Activated CD4-positive, alpha-beta T cell treated with anti-CD3 and anti-CD28 coated beads, Interleukin-2, amount 10 ng/mL, durations not matched to agents 7 days and 5 days (primary cell): ENCODE results near the gene SKP2. TPM values are rescaled to one million over a fixed set of nuclear protein-coding genes. Genes with fewer than 3 reads are reported as not detected.
"Not testable (repeated sequence)": the region's sequence is repeated elsewhere in the genome, so short reads cannot be mapped to it uniquely, and the experiment has no call there.

Experiments used
- CTCF ChIA-PET: fragments of 350-600 bp; sonication (Branson Sonifier 250); formaldehyde crosslinking; loops from one replicate; lab custom pipeline; 2021; ENCODE audit warnings: antibody characterized with exemption; lab: Charles Lee
- POLR2A ChIA-PET: fragments of 350-600 bp; sonication (Branson Sonifier 250); formaldehyde crosslinking; loops from one replicate; lab custom pipeline; 2021; ENCODE audit warnings: antibody characterized with exemption; lab: Charles Lee
- DNase-seq: peaks from one replicate; pipeline ENCODE4 v3.0.0-alpha.2; 2020
- H3K27ac Mint-ChIP-seq: one replicate; pipeline ENCODE4 v1.8.0; 2021; ENCODE audit warnings: mild to moderate bottlenecking, moderate library complexity, mixed read lengths
- H3K27me3 Mint-ChIP-seq: one replicate; pipeline ENCODE4 v1.8.0; 2021; ENCODE audit warnings: mixed read lengths
- H3K36me3 Mint-ChIP-seq: one replicate; pipeline ENCODE4 v1.8.0; 2021; ENCODE audit warnings: low read depth, mixed read lengths
- H3K4me1 Mint-ChIP-seq: one replicate; pipeline ENCODE4 v1.8.0; 2021; ENCODE audit warnings: mixed read lengths
- H3K4me3 Mint-ChIP-seq: one replicate; pipeline ENCODE4 v1.8.0; 2021; ENCODE audit warnings: mild to moderate bottlenecking, moderate library complexity, mixed read lengths
- H3K9me3 Mint-ChIP-seq: one replicate; pipeline ENCODE4 v1.8.0; 2021; ENCODE audit warnings: mixed read lengths
- total RNA-seq, 2 experiments: library from RNA; stranded (reverse); gene quantifications; one replicate each; pipeline ENCODE4 v1.2.3, GENCODE V29; 2021

The SKP2 gene
- total RNA-seq, 2 experiments from 2014 or later, result 43.1 to 43.9 TPM

DNA sequence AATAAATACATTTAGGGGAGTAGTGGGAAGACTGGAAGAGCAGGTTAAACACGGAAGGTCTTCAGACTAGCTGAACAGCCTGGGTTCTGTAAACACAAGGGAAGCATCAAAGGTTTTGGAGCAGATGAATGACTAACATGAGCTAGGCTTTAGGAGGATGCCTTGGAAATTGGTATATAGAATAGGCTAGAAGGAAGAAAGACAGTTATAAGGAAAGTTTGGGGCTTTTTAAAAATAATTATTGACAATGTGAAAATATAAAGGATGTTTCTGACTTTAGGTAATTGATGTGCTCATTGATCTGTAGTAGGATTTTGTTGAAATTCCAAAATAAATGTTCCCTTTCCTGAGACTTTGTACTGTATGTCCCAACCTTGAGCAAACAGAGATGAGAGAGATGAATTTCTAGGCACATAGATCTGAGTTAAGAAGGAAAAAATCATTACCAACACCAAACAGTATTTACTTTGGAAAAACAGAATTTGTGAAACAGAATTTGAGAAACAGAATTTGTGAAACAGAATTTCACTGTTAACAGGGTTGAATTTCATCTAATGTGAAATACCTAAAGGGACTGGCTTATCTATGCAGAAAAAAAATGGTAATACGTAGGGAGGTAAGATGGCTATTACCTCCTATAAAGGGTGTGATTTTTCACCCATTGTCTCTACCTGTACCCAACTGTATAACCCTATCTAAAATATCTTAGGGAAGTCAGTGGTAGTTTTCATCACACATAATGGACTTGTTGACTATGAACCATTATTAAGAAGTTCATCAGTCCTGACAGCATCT lies 28.8 kb downstream of the SKP2 start:
- Mint-ChIP-seq H3K9me3 (no peaks in the 10 kb centered on the region), H3K27ac (no peak overlapping the region), H3K4me3 (no peak overlapping the region), H3K4me1 (no peaks in the 10 kb centered on the region), H3K27me3 (no peaks in the 10 kb centered on the region), H3K36me3 (peaks cover 74% of the 10 kb centered on the region)
- ChIA-PET CTCF (no interaction called here), POLR2A (no interaction called here)
- DNase-seq, result no peak

DNA sequence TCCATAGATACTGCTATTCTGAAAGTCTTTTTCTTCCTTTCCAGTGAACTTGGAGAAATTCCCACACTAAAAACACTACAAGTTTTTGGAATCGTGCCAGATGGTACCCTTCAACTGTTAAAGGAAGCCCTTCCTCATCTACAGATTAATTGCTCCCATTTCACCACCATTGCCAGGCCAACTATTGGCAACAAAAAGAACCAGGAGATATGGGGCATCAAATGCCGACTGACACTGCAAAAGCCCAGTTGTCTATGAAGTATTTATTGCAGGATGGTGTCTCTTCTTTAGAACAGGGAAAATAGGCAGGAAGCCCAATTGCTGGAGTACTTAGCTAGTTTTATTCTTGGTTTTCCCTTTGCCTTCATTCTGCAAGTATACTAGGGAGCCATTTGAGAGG lies 29.9 kb downstream of the SKP2 start:
- DNase-seq, result no peak
- ChIA-PET CTCF (interaction anchor here (1.2 kb wide), 1 partner anchor 10 kb away, joined by 4 read pairs; no protein-coding TSS in a partner anchor), POLR2A (no interaction called here)
- H3K36me3 Mint-ChIP-seq, result peaks cover 80% of the 10 kb centered on the region
- H3K4me1 Mint-ChIP-seq, result no peaks in the 10 kb centered on the region
- no peaks in the 10 kb centered on the region for H3K27me3 Mint-ChIP-seq
- peaks cover 2% of the 10 kb centered on the region for H3K9me3 Mint-ChIP-seq
- H3K27ac Mint-ChIP-seq, result no peak overlapping the region
- H3K4me3 Mint-ChIP-seq, result no peak overlapping the region

DNA sequence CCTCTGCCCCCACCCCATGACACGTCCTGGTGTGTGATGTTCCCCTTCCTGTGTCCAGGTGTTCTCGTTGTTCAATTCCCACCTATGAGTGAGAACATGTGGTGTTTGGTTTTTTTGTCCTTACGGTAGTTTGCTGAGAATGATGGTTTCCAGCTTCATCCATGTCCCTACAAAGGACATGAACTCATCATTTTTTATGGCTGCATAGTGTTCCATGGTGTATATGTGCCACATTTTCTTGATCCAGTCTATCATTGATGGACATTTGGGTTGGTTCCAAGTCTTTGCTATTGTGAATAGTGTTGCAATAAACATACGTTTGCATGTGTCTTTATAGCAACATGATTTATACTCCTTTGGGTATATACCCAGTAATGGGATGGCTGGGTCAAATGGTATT lies 32.5 kb downstream of the SKP2 start:
- H3K4me1 Mint-ChIP-seq, result not testable (repeated sequence)

DNA sequence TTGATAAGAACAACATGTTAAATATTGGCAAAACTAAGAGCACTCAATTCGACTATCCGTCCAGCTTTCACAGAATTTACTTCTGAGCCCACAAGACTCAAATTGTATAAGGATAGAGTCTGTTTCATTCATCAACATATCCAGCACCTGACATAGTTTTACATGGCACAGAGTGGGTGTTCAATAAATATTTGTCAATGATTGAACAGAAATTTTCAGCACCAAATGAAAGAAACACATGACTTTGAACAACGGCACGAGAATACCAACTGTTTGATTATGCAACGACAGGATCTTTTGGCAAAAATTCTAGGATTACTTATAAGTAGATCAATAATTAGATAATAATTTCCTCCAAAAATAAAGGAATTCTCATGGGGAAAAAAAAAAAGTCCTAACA lies 41.8 kb downstream of the SKP2 start:
- Mint-ChIP-seq H3K4me1 (no peaks in the 10 kb centered on the region), H3K9me3 (peaks cover 2% of the 10 kb centered on the region), H3K27me3 (no peaks in the 10 kb centered on the region), H3K27ac (no peak overlapping the region), H3K4me3 (no peak overlapping the region), H3K36me3 (peaks cover 32% of the 10 kb centered on the region)
- DNase-seq, result no peak
- POLR2A ChIA-PET, result no interaction called here
- CTCF ChIA-PET, result interaction anchor here (0.6 to 0.7 kb wide), 3 partner anchors 14 to 993 kb away, joined by 3 to 5 read pairs (median 5); no protein-coding TSS in a partner anchor

More for the DNA sequence above, 32.5 kb downstream of the SKP2 start:
- Mint-ChIP-seq H3K9me3 (peaks cover 18% of the 10 kb centered on the region), H3K36me3 (peaks cover 83% of the 10 kb centered on the region)
- DNase-seq, H3K27me3 Mint-ChIP-seq, H3K27ac Mint-ChIP-seq, H3K4me3 Mint-ChIP-seq, POLR2A ChIA-PET, CTCF ChIA-PET: not testable (repeated sequence)

DNA sequence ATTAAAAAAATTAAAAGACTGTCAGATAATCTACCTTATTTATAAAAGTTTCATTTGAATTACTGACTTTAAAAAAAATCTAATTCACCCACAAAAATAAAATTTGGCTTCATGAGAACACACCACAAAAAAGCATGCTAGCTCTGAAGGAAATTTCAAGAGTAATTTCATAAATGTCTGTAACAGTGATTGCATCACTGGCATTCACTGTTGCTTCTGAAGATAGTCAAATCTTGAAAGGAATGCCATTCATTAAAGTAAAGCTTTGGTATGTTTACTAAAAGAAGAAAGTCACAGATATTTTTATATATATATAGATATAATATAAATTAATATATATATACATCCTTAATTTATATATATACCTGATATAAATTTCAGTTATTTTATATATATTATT lies 46.4 kb downstream of the SKP2 start:
- peaks cover 8% of the 10 kb centered on the region for H3K36me3 Mint-ChIP-seq
- POLR2A ChIA-PET, result no interaction called here
- no peak overlapping the region for H3K27ac Mint-ChIP-seq
- H3K4me1 Mint-ChIP-seq, result no peaks in the 10 kb centered on the region
- H3K4me3 Mint-ChIP-seq, result no peak overlapping the region
- H3K27me3 Mint-ChIP-seq, result no peaks in the 10 kb centered on the region
- H3K9me3 Mint-ChIP-seq, result no peaks in the 10 kb centered on the region
- CTCF ChIA-PET, result no interaction called here
- no peak for DNase-seq

DNA sequence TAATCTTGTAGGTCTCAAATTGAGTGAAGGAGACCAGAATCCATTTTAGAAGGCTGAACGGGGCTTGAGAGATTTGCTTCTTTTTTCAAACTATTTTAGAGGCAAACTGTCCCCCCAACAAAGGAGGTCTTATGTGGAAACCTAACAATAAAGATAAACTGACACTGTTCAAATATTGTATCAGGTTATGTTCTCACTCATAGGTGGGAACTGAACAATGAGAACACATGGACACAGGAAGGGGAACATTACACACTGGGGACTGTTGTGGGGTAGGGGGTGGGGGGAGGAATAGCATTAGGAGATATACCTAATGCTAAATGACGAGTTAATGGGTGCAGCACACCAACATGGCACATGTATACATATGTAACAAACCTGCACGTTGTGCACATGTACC lies 46.9 kb downstream of the SKP2 start:
- CTCF ChIA-PET, result interaction anchor here (1.2 kb wide), 1 partner anchor 32 kb away, joined by 4 read pairs; no protein-coding TSS in a partner anchor
- H3K36me3 Mint-ChIP-seq, H3K27ac Mint-ChIP-seq, H3K4me3 Mint-ChIP-seq, H3K4me1 Mint-ChIP-seq, POLR2A ChIA-PET, H3K27me3 Mint-ChIP-seq, DNase-seq, H3K9me3 Mint-ChIP-seq: not testable (repeated sequence)

DNA sequence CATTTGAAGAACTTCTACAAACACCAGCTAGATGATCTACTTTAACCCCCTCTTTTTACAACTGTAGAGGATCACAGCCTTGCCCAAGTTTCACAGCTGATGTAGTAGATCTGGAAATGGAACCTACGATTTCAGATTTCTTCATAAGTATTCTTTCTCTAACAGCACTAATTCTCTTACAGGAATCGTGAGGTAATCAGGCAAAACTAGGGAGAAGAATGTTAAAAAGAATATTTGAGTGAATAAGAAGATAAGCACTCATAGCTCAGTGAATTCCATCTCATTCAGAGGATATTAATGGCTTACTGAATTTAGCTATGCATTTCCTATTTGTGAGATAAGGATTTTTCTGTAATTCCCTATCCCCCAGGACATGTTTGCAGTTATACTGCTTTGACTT lies 47.7 kb downstream of the SKP2 start:
- DNase-seq, result no peak
- Mint-ChIP-seq H3K9me3 (no peaks in the 10 kb centered on the region), H3K36me3 (peaks cover 6% of the 10 kb centered on the region), H3K27me3 (no peaks in the 10 kb centered on the region), H3K4me1 (no peaks in the 10 kb centered on the region), H3K27ac (no peak overlapping the region), H3K4me3 (no peak overlapping the region)
- POLR2A ChIA-PET, result no interaction called here
- CTCF ChIA-PET, result interaction anchor here (1.2 kb wide), 1 partner anchor 33 kb away, joined by 4 read pairs; no protein-coding TSS in a partner anchor

DNA sequence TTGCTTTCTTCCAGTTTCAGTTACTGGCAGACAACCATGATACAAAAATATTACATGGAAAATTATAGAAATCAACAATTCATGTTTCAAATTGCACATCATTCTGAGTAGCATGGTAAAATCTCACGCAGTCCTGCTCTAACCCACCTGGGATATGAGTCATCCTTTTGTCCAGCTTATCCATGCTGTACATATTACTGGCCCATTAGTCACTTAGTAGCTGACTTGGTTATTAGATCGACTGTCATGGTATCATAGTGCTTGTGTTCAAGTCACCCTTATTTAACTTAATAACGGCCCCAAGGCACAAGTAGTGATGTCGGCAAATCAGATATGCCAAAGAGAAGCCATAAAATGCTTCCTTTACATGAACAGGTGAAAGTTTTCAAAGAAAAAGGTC lies 48.6 kb downstream of the SKP2 start:
- DNase-seq, result no peak
- Mint-ChIP-seq H3K27me3 (no peaks in the 10 kb centered on the region), H3K4me3 (no peak overlapping the region), H3K9me3 (no peaks in the 10 kb centered on the region), H3K27ac (no peak overlapping the region), H3K36me3 (peaks cover 10% of the 10 kb centered on the region), H3K4me1 (no peaks in the 10 kb centered on the region)
- ChIA-PET POLR2A (no interaction called here), CTCF (no interaction called here)

DNA sequence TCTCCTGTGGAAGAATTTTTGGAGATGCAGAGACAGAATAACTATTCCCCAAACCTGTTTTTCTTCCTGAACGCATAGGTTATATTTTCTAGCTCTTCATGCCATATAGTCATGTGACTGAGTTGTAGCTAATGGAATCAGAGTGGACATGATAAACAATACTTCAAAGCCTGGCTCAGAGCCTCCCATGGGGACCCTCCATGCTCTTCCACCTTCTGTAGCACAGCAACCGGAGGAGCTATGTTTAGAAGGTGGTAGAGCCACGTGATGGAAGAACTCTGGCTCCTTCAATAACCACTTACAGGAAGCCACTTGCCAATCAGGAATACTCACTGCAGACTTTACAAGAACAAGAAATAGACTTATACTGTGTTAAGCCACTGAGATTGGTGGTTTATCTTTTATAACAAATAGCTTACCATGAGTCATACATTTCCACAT lies 50.6 kb downstream of the SKP2 start:
- no peaks in the 10 kb centered on the region for H3K9me3 Mint-ChIP-seq
- H3K27ac Mint-ChIP-seq, result no peak overlapping the region
- ChIA-PET CTCF (interaction anchor here (1.1 to 2.3 kb wide), 2 partner anchors 24 to 40 kb away, joined by 3 to 8 read pairs; partner anchors contain the start of gene NADK2), POLR2A (no interaction called here)
- no peaks in the 10 kb centered on the region for H3K4me1 Mint-ChIP-seq
- DNase-seq, result no peak
- H3K36me3 Mint-ChIP-seq, result peaks cover 12% of the 10 kb centered on the region
- no peaks in the 10 kb centered on the region for H3K27me3 Mint-ChIP-seq
- no peak overlapping the region for H3K4me3 Mint-ChIP-seq

DNA sequence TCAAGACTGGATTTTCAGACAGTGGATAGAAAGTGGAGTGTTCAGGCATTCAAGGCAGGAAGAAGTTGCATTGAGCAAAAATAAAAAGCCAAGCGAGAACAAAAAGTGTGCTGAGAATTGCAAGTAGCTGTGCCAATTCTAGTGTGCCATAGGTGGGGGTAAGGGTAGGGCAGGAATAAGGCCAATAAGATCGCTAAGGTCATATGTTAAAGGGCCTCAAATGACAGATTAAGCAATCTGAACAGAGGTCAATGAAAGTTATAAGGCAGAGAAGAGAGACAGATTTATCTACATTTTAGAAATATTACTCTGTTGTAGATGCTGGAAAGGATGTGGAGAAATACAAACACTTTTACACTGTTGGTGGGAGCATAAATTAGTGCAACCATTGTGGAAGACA lies 53.4 kb downstream of the SKP2 start:
- peaks cover 12% of the 10 kb centered on the region for H3K36me3 Mint-ChIP-seq
- no peaks in the 10 kb centered on the region for H3K4me1 Mint-ChIP-seq
- no peak overlapping the region for H3K27ac Mint-ChIP-seq
- ChIA-PET POLR2A (no interaction called here), CTCF (no interaction called here)
- no peaks in the 10 kb centered on the region for H3K9me3 Mint-ChIP-seq
- no peak overlapping the region for H3K4me3 Mint-ChIP-seq
- DNase-seq, result no peak
- no peaks in the 10 kb centered on the region for H3K27me3 Mint-ChIP-seq

DNA sequence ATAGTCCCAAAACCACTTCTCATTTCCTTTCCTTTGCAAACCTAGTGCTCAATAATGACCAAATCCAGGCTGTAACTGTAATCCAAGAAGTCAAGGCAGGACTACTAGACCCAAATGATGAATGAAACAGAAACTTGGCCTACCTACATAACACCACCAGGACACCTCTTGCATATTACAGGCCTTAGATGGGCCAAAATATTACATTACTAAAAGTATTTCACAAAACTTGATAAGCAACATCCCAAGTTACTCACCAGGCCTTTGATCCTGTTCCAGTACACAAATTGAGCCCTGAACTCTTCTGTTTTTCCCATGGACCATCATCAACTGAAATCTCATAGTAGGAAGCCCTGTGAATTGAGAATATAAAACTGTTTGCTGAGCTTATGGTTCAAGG lies 55.0 kb downstream of the SKP2 start:
- H3K4me1 Mint-ChIP-seq, result no peaks in the 10 kb centered on the region
- DNase-seq, result no peak
- H3K4me3 Mint-ChIP-seq, result no peak overlapping the region
- CTCF ChIA-PET, result interaction anchor here (0.9 to 1.4 kb wide), 2 partner anchors 11 to 13 kb away, joined by 3 to 4 read pairs; no protein-coding TSS in a partner anchor
- POLR2A ChIA-PET, result interaction anchor here (0.7 kb wide), 1 partner anchor 11 kb away, joined by 3 read pairs; no protein-coding TSS in a partner anchor
- H3K9me3 Mint-ChIP-seq, result no peaks in the 10 kb centered on the region
- no peaks in the 10 kb centered on the region for H3K27me3 Mint-ChIP-seq
- H3K36me3 Mint-ChIP-seq, result peaks cover 12% of the 10 kb centered on the region
- H3K27ac Mint-ChIP-seq, result no peak overlapping the region

DNA sequence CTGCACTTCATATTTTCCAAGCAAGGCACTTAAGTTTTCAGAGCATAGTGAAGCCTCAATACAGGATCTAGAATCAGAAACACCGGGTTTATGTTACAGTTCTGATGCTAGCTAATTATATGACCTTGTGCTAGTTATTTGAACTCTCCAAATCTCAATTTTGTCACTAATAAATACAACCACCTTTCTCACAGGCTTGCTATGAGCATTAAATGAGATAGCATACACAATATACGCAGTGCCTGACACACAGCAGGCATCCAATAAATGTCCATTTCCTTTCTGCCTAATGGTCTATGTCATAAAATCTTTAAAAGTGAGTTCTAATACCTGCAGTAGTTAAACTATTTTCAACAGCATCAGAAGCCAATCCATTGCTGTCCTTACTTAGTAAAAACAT lies 56.9 kb downstream of the SKP2 start:
- CTCF ChIA-PET, result no interaction called here
- Mint-ChIP-seq H3K4me3 (no peak overlapping the region), H3K27me3 (no peaks in the 10 kb centered on the region), H3K4me1 (no peaks in the 10 kb centered on the region), H3K27ac (no peak overlapping the region), H3K9me3 (no peaks in the 10 kb centered on the region), H3K36me3 (peaks cover 15% of the 10 kb centered on the region)
- POLR2A ChIA-PET, result no interaction called here
- DNase-seq, result no peak

DNA sequence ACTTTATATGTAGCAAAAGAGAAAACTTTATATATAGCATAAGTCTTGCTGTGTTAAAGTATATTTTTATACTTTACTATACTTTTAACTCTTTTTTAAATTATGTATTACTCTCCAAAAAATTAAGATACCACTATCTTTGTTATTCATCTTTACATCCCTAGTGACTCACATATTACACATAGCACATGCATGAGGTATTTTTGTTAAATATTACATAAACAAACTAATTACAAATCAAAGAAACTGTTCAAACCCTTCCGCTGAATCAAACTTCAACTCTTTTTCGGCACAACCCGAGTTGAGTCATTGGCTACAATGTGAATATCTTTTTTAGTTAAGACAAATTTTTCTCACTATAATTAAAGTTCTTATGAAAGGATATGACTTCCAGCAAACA lies 57.8 kb downstream of the SKP2 start:
- Mint-ChIP-seq H3K4me1 (no peaks in the 10 kb centered on the region), H3K36me3 (peaks cover 15% of the 10 kb centered on the region), H3K9me3 (no peaks in the 10 kb centered on the region), H3K4me3 (no peak overlapping the region), H3K27me3 (no peaks in the 10 kb centered on the region), H3K27ac (no peak overlapping the region)
- DNase-seq, result no peak
- ChIA-PET CTCF (interaction anchor here (0.6 kb wide), 1 partner anchor 250 kb away, joined by 3 read pairs; no protein-coding TSS in a partner anchor), POLR2A (no interaction called here)
